Activated CD8-positive, alpha-beta T cell treated with anti-CD3 and anti-CD28 coated beads, Interleukin-2, amount 10 ng/mL, durations not matched to agents 7 days and 5 days (primary cell): ENCODE results near the gene GRIK1. TPM values are rescaled to one million over a fixed set of nuclear protein-coding genes. Genes with fewer than 3 reads are reported as not detected.

ENCODE experiments used
- ATAC-seq: fragments of 150-1000 bp; cut with Tn5 transposase; one replicate; pipeline ENCODE4 v1.10.0; 2021; ENCODE audit warnings: moderate library complexity
- CTCF ChIA-PET: fragments of 350-600 bp; sonication (Branson Sonifier 250); formaldehyde crosslinking; loops from one replicate; lab custom pipeline; 2021; ENCODE audit warnings: antibody characterized with exemption; lab: Charles Lee
- POLR2A ChIA-PET: fragments of 350-600 bp; sonication (Branson Sonifier 250); formaldehyde crosslinking; loops from one replicate; lab custom pipeline; 2021; ENCODE audit warnings: antibody characterized with exemption; lab: Charles Lee
- DNase-seq: peaks from one replicate; pipeline ENCODE4 v3.0.0-alpha.2; 2020
- H3K27ac Mint-ChIP-seq: one replicate; pipeline ENCODE4 v1.8.0; 2021; ENCODE audit warnings: mild to moderate bottlenecking, mixed read lengths
- H3K27me3 Mint-ChIP-seq: one replicate; pipeline ENCODE4 v1.8.0; 2021; ENCODE audit warnings: low read depth, mixed read lengths
- H3K36me3 Mint-ChIP-seq: one replicate; pipeline ENCODE4 v1.8.0; 2021; ENCODE audit warnings: low read depth, mixed read lengths
- H3K4me1 Mint-ChIP-seq: one replicate; pipeline ENCODE4 v1.8.0; 2021; ENCODE audit warnings: low read depth, mixed read lengths
- H3K4me3 Mint-ChIP-seq: one replicate; pipeline ENCODE4 v1.8.0; 2021; ENCODE audit warnings: mild to moderate bottlenecking, mixed read lengths
- H3K9me3 Mint-ChIP-seq: one replicate; pipeline ENCODE4 v1.8.0; 2022; ENCODE audit warnings: mixed read lengths; ENCODE audit not compliant: insufficient read depth
- total RNA-seq, 2 experiments: library from RNA; stranded (reverse); gene quantifications; one replicate each; pipeline ENCODE4 v1.2.3, GENCODE V29; 2021

The GRIK1 gene
- total RNA-seq, 2 experiments from 2014 or later = not detected

GRCh38 chr21:29763674-29764073 lies 176.1 kb downstream of the GRIK1 start:
- ATAC-seq (no peak), DNase-seq (no peak)
- H3K27ac Mint-ChIP-seq = no peak overlapping the region
- H3K27me3 Mint-ChIP-seq = peaks cover 8% of the 10 kb centered on the region
- ChIA-PET POLR2A (no interaction called here), CTCF (no interaction called here)
- no peaks in the 10 kb centered on the region for H3K4me1 Mint-ChIP-seq
- H3K9me3 Mint-ChIP-seq = no peaks in the 10 kb centered on the region
- H3K4me3 Mint-ChIP-seq = no peak overlapping the region
- H3K36me3 Mint-ChIP-seq = no peaks in the 10 kb centered on the region

GRCh38 chr21:29762570-29763082 lies 177.2 kb downstream of the GRIK1 start:
- Mint-ChIP-seq H3K27me3 (peaks cover 8% of the 10 kb centered on the region), H3K27ac (no peak overlapping the region), H3K9me3 (no peaks in the 10 kb centered on the region), H3K36me3 (no peaks in the 10 kb centered on the region), H3K4me3 (no peak overlapping the region), H3K4me1 (no peaks in the 10 kb centered on the region)
- CTCF ChIA-PET = no interaction called here
- POLR2A ChIA-PET = no interaction called here
- ATAC-seq = no peak
- no peak for DNase-seq

GRCh38 chr21:29753216-29753615 lies 186.6 kb downstream of the GRIK1 start:
- Mint-ChIP-seq H3K27me3 (no peaks in the 10 kb centered on the region), H3K27ac (no peak overlapping the region), H3K9me3 (no peaks in the 10 kb centered on the region), H3K4me1 (no peaks in the 10 kb centered on the region), H3K36me3 (no peaks in the 10 kb centered on the region), H3K4me3 (no peak overlapping the region)
- no peak for DNase-seq
- ATAC-seq = no peak
- ChIA-PET CTCF (no interaction called here), POLR2A (no interaction called here)

- H3K4me1 Mint-ChIP-seq = no peaks in the 10 kb centered on the region
- DNase-seq = no peak
- no peak for ATAC-seq
- ChIA-PET CTCF (no interaction called here), POLR2A (no interaction called here)
- H3K4me3 Mint-ChIP-seq = no peak overlapping the region
- no peak overlapping the region for H3K27ac Mint-ChIP-seq
- H3K9me3 Mint-ChIP-seq = no peaks in the 10 kb centered on the region
- H3K36me3 Mint-ChIP-seq = no peaks in the 10 kb centered on the region
- no peaks in the 10 kb centered on the region for H3K27me3 Mint-ChIP-seq
Observed at GRCh38 chr21:29751473-29752185, 188.2 kb downstream of the GRIK1 start.

- CTCF ChIA-PET = no interaction called here
Observed at GRCh38 chr21:29749957-29750356, 189.8 kb downstream of the GRIK1 start.

GRCh38 chr21:29749223-29749622 lies 190.6 kb downstream of the GRIK1 start:
- CTCF ChIA-PET = no interaction called here
- no peaks in the 10 kb centered on the region for H3K27me3 Mint-ChIP-seq
- H3K9me3 Mint-ChIP-seq = no peaks in the 10 kb centered on the region

More at GRCh38 chr21:29749957-29750356, 189.8 kb downstream of the GRIK1 start:
- no peaks in the 10 kb centered on the region for H3K9me3 Mint-ChIP-seq
- no peak for DNase-seq
- H3K4me3 Mint-ChIP-seq = no peak overlapping the region
- ATAC-seq = no peak
- H3K27me3 Mint-ChIP-seq = no peaks in the 10 kb centered on the region
- H3K4me1 Mint-ChIP-seq = no peaks in the 10 kb centered on the region
- POLR2A ChIA-PET = no interaction called here
- no peaks in the 10 kb centered on the region for H3K36me3 Mint-ChIP-seq
- H3K27ac Mint-ChIP-seq = no peak overlapping the region

GRCh38 chr21:29748391-29749167 lies 191.2 kb downstream of the GRIK1 start:
- Mint-ChIP-seq H3K4me1 (no peaks in the 10 kb centered on the region), H3K4me3 (no peak overlapping the region), H3K9me3 (no peaks in the 10 kb centered on the region), H3K27ac (no peak overlapping the region), H3K27me3 (no peaks in the 10 kb centered on the region), H3K36me3 (no peaks in the 10 kb centered on the region)
- ChIA-PET POLR2A (no interaction called here), CTCF (no interaction called here)
- ATAC-seq (no peak), DNase-seq (no peak)

More at GRCh38 chr21:29749223-29749622, 190.6 kb downstream of the GRIK1 start:
- Mint-ChIP-seq H3K27ac (no peak overlapping the region), H3K4me3 (no peak overlapping the region), H3K36me3 (no peaks in the 10 kb centered on the region), H3K4me1 (no peaks in the 10 kb centered on the region)
- no peak for ATAC-seq
- DNase-seq = no peak
- POLR2A ChIA-PET = no interaction called here

- Mint-ChIP-seq H3K27me3 (no peaks in the 10 kb centered on the region), H3K27ac (no peak overlapping the region), H3K36me3 (no peaks in the 10 kb centered on the region), H3K4me3 (no peak overlapping the region), H3K9me3 (no peaks in the 10 kb centered on the region), H3K4me1 (no peaks in the 10 kb centered on the region)
- ChIA-PET POLR2A (no interaction called here), CTCF (no interaction called here)
- DNase-seq (no peak), ATAC-seq (no peak)
Observed at GRCh38 chr21:29741761-29742160, 198.0 kb downstream of the GRIK1 start.

- Mint-ChIP-seq H3K36me3 (no peaks in the 10 kb centered on the region), H3K9me3 (no peaks in the 10 kb centered on the region), H3K4me3 (no peak overlapping the region), H3K4me1 (no peaks in the 10 kb centered on the region), H3K27me3 (no peaks in the 10 kb centered on the region), H3K27ac (no peak overlapping the region)
- CTCF ChIA-PET = no interaction called here
- DNase-seq (no peak), ATAC-seq (no peak)
- POLR2A ChIA-PET = no interaction called here
Observed at GRCh38 chr21:29739176-29739575, 200.6 kb downstream of the GRIK1 start.

- Mint-ChIP-seq H3K36me3 (no peaks in the 10 kb centered on the region), H3K27me3 (no peaks in the 10 kb centered on the region), H3K27ac (no peak overlapping the region), H3K4me1 (no peaks in the 10 kb centered on the region), H3K9me3 (no peaks in the 10 kb centered on the region), H3K4me3 (no peak overlapping the region)
- no peak for DNase-seq
- CTCF ChIA-PET = no interaction called here
- no peak for ATAC-seq
- POLR2A ChIA-PET = no interaction called here
Observed at GRCh38 chr21:29738730-29739129, 201.1 kb downstream of the GRIK1 start.

- no peaks in the 10 kb centered on the region for H3K27me3 Mint-ChIP-seq
- no peaks in the 10 kb centered on the region for H3K9me3 Mint-ChIP-seq
- no peak overlapping the region for H3K27ac Mint-ChIP-seq
- ChIA-PET POLR2A (no interaction called here), CTCF (interaction anchor here (0.5 kb wide), 1 partner anchor 67 kb away, joined by 3 read pairs; no protein-coding TSS in a partner anchor)
- no peak overlapping the region for H3K4me3 Mint-ChIP-seq
- no peak for DNase-seq
- no peak for ATAC-seq
- no peaks in the 10 kb centered on the region for H3K4me1 Mint-ChIP-seq
- no peaks in the 10 kb centered on the region for H3K36me3 Mint-ChIP-seq
Observed at GRCh38 chr21:29737186-29737585, 202.6 kb downstream of the GRIK1 start.

GRCh38 chr21:29730281-29730680 lies 209.5 kb downstream of the GRIK1 start:
- Mint-ChIP-seq H3K27ac (no peak overlapping the region), H3K27me3 (no peaks in the 10 kb centered on the region), H3K9me3 (no peaks in the 10 kb centered on the region), H3K4me3 (no peak overlapping the region), H3K4me1 (no peaks in the 10 kb centered on the region), H3K36me3 (no peaks in the 10 kb centered on the region)
- DNase-seq (no peak), ATAC-seq (no peak)
- POLR2A ChIA-PET = no interaction called here
- CTCF ChIA-PET = no interaction called here
